Ureter (tissue), 1 donor: Measurements from ENCODE around the gene VNN1. TPM values are rescaled to one million over a fixed set of nuclear protein-coding genes. Genes with fewer than 3 reads are reported as not detected.
"Not testable (repeated sequence)": the region's sequence is repeated elsewhere in the genome, so short reads cannot be mapped to it uniquely, and the experiment has no call there.

Experiments
- DNase-seq: peaks from one replicate; pipeline ENCODE4 v3.0.0-alpha.2; 2020; ENCODE audit warnings: low spot score
- total RNA-seq: library from RNA; stranded (reverse); gene quantifications from one replicate; pipeline ENCODE4 v1.2.4, GENCODE V29; 2023
- donor health status: DM: yes; HTN: yes; CAD: no.

Gene VNN1
- total RNA-seq, 1 donor from 2014 or later = 0.23 TPM

GRCh38 chr6:132719736-132720448 is 6.0 kb upstream of the VNN1 start:
- no peak for DNase-seq

- no peak for DNase-seq
Observed at GRCh38 chr6:132715881-132716637, 2.2 kb upstream of the VNN1 start.

DNA sequence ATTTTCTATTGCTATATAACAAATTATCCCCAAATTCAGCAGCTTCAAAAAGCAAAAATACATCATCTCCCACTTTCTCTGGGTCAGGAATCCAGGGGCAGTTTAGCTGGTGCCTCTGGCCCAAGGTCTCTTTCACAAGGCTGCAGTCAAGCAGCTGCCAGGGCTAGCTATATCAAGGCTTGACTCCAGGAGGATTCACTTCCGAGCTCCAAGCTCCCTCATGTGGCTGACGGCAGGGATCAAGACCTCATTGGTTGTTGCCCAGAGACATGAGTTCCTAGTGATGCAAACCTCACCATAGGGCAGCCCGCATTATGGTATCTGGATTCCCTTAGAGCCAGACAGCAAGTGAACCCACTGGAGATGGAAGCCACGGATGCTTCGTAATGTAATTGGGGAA is 1.3 kb upstream of the VNN1 start:
- DNase-seq = no peak

DNA sequence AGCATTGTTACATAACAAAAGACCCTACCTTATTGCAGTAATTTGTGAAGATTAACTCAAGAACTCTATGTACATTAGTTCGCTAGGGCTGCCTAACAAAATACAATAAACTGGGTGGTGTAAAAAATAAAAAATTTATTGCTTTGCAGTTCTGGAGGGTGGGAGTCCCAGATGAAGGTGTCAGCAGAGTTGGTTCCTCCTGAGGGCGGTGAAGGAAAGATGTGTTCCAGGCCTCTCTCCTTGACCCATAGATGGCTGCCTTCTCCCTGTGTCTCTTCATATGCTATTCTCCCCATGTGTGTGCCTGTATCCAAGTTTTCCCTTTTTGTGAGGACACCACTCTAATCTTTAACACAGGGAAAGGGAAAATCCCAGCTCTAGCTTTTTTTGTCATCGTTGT is 305 bp upstream of the VNN1 start:
- DNase-seq = no peak

DNA sequence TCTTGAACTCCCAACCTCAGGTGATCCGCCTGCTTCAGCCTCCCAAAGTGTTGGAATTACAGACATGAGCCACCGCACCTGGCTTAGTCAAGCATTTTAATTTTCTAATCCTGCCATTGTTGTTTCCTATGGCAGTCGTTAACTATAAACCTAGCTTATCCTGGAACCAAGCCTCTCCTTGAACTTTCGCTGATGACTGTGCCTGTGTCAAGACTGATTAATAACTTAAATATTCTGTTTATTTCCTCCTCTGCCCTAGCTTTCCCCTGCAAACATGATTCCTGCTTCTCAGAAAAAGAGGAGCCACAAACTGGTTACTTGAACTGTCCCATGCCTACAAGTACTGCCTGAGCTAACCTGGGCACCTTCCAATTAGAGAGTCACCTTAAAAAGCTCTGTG is 1.5 kb downstream of the VNN1 start:
- no peak for DNase-seq

DNA sequence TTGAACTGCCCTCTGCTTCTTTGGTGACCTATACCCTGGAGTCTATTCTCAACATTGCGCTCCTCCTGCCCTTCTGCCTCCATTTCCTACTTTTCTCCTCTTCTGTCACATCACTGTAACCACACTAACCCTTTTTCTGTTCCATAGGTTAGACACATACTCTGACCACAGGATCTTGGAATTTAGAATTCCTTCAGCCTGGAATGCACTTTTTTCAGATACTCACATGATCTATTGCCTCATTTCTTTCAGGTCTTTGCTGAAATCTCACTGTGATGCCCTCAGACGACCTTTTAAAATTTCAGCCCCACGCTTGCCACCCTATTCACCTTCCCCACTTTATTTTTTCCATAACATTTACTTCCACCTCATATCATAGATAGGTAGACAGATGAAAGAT is 5.1 kb downstream of the VNN1 start:
- no peak for DNase-seq

GRCh38 chr6:132708002-132708401 is 5.9 kb downstream of the VNN1 start:
- DNase-seq = no peak

DNA sequence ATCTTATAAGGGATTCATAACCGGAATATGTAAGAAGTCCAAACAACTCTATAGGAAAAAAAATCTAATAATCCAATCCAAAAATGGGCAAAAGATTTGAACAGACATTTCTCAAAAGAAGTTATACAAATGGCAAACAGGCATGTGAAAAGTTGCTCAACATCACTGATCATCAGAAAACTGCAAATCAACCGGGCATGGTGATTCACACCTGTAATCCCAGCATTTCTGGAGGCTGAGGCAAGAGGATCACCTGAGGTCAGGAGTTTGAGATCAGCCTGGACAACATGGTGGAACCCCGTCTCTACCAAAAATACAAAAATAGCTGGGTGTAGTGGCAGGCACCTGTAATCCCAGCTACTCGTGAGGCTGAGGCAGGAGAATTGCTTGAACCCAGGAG is 7.1 kb downstream of the VNN1 start:
- DNase-seq = not testable (repeated sequence)

GRCh38 chr6:132703936-132704335 is 9.9 kb downstream of the VNN1 start:
- DNase-seq = no peak

DNA sequence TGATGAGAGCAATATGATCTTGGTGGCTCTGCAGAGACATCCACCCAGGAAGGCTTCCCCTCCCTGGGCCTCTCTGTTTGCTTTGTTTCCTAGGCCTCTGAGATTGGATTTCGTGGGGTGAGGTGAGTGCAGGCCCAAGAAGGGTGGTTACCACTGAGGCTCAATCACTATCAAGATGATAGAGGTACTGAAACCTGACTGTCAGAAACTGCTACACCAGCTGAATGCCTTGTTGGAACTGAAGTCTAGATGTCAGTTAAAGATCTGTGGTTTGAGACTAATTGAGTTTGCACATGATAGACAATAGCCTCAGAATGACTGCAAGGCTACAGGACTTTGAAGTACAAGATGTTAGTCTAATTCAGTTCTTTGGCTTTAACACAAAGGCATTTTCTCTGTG is 15.2 kb downstream of the VNN1 start:
- no peak for DNase-seq

GRCh38 chr6:132695773-132696172 is 18.1 kb downstream of the VNN1 start:
- DNase-seq = no peak

DNA sequence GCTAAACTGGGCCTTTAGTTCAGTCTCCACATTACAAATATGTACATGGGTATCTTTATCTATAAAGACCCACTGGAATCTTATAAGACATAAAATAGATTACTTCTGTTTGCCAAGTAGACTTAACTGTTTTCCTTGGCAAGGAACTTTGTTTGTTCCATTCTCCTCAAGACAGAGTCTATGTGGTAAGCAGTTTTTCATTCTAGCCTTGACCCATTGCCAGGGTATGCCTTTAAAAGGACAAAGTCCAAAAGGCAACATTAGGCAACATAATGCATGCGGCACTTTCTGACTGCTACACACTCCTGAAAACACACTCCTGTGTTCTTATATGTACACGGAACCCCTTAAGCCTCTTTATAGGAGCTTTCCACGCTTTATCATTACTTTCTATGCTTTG is 20.4 kb downstream of the VNN1 start:
- no peak for DNase-seq

GRCh38 chr6:132690678-132691077 is 23.2 kb downstream of the VNN1 start:
- no peak for DNase-seq

- DNase-seq = no peak
Observed at GRCh38 chr6:132687306-132687705, 26.5 kb downstream of the VNN1 start.

GRCh38 chr6:132686531-132686930 is 27.3 kb downstream of the VNN1 start:
- DNase-seq = no peak

GRCh38 chr6:132685009-132685408 is 28.8 kb downstream of the VNN1 start:
- no peak for DNase-seq

GRCh38 chr6:132684272-132684671 is 29.6 kb downstream of the VNN1 start:
- DNase-seq = no peak

DNA sequence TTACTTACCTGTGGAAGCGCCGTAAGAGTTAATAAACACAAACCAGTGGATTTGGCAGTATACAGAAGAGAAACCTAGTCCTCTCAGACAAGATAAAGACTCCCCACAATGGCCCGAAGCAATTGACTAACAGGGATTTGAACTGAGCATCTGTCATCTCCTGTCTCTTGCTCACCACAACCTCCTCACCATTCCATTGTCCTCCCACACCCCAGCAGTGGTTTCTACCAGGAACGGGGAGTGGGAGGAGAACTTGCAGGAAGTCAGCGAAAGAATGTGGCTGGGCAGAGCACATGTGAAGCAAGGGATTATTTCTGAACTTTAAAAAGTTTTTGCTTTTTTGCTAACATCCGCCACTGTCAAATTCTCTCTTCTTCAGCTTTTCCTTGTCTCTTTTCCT is 30.3 kb downstream of the VNN1 start:
- DNase-seq = no peak

DNA sequence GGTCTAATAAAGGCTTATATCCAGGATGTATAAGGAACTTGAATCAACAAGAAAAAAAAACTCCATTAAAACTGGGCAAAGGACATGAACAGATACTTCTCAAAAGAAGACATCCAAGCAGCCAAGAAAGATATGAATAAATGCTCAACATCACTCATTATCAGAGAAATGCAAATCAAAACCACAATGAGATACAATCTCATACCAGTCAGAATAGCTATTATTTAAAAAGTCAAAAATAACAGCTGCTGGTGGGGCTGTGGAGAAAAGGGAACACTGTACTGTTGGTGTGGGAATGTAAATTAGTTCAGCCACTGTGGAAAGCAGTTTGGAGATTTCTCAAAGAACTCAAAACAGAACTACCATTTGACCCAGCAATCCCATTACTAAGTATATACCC is 34.8 kb downstream of the VNN1 start:
- not testable (repeated sequence) for DNase-seq

DNA sequence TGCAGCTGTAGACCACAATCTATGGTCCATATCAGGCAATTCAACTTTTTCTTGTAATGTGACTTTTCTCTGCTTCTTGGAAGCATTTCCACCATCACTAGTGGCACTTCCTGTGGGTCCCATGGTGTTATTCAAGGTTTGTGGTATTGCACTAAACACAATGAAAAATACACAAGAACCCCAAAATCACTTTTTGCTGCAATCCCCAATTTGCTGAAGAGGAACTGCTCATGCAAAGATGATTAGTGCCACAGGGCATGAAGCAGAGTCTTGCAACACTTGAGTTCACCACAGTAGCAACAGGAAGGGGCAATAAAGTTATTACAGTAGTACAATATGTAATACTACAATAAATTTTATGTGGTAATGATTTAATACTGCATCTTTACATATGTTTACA is 38.1 kb downstream of the VNN1 start:
- DNase-seq = no peak

- no peak for DNase-seq
Observed at GRCh38 chr6:132675002-132675401, 38.9 kb downstream of the VNN1 start.

DNA sequence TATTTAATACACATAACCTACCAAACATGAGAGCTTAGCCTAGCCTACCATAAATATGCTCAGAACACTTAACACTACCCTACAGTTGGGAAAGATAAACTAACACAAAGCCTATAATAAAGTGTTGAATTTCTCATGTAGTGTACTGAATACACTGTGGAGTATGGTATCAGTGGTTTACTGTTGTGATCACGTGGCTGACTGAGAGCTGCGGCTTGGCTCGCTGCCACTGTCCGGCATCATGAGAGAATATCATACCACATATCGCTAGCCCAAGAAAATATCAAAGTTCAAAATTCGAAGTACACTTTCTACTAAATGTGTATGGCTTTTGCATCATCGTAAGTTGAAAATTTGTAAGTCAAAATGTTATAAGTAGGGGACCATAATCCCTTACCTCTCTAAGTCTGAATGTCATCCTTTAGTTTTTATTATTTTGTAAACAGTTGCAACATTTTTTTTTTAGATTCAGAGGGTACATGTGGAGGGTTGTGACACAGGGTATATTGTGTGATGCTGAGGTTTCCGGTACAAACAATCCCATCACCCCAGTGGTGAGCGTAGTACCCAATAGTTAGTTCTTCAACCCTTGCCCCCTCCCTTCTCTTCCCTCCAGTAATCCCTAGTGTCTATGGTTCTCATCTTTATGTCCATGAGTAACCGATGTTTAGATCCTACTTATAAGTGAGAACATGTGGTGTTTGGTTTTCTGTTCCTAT is 40.3 kb downstream of the VNN1 start:
- DNase-seq = no peak

- DNase-seq = no peak
Observed at GRCh38 chr6:132671295-132671694, 42.6 kb downstream of the VNN1 start.
